ENCODE results near the gene ICE2.

ICE2 gene

GRCh38 chr15:60390871-60391501 lies 88.0 kb downstream of the ICE2 start:
- DNase-seq (ENCODE audit: low read depth in 1 of 2, low spot score in 1 of 2) = no peak

GRCh38 chr15:60390231-60390630 lies 88.7 kb downstream of the ICE2 start:
- DNase-seq (ENCODE audit: low read depth in 1 of 2, low spot score in 1 of 2) = no peak

DNA sequence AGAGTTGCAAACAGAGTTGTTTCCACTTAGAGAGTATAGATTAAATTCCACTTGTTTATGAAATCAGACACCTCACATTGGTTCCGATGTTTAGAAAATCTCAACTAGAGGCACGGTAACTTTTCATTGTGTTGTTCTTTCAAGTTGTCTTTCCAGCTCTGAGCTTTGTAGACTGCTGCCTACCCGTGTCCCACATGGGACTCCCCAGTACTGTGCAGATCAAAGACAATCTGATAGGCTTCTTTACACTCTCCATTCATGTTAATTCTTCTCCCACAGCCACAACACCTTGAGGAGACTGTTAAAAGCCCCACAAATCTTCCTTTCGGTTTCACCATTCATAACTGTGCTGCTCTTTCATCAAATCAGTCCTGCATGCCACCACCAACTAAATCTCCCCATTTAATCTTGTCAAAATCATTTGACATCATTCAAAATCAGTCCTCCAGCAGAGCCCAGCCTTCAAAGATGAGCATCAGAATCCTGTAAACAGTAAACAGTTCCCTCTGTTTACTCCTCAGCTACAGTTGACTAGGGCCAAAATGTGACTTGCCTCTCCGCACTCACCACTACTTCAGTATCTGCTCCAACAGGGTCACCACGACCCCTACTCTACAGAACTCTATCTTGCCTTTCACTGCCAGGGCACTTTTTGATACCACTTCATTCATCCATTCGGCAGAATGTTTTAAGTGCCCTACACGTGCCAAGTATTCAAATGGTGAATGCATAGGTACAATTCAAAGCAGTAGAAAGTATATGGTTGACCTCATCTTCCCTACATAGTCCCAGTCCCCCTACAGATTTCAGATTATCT lies 89.5 kb downstream of the ICE2 start:
- DNase-seq (ENCODE audit: low read depth in 1 of 2, low spot score in 1 of 2) = no peak

GRCh38 chr15:60387321-60387720 lies 91.6 kb downstream of the ICE2 start:
- DNase-seq (ENCODE audit: low read depth in 1 of 2, low spot score in 1 of 2) = no peak

DNA sequence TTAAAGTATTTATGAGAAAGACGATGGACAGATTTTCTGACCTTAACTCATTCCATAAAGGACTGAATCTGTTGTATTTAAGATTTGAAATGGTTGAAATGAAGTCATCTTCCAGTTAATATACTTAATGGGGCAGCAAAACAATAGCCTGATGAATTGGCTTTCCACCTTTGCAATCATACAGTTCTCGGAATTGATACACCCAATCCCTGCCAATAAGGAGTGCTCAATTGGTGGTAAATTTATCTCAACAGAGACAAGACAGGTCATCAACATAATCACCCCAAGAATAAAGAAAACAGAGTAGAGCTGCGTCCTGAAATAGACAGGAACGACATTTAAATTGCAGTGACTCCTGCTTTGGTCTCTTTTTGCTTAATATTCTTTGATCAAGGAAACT lies 92.3 kb downstream of the ICE2 start:
- no peak for DNase-seq (ENCODE audit: low read depth in 1 of 2, low spot score in 1 of 2)

- DNase-seq (ENCODE audit: low read depth in 1 of 2, low spot score in 1 of 2) = no peak
Measured at GRCh38 chr15:60385620-60386552, 93.1 kb downstream of the ICE2 start.

GRCh38 chr15:60384526-60385126 lies 94.3 kb downstream of the ICE2 start:
- DNase-seq (ENCODE audit: low read depth in 1 of 2, low spot score in 1 of 2) = no peak

GRCh38 chr15:60384053-60384452 lies 94.9 kb downstream of the ICE2 start:
- no peak for DNase-seq (ENCODE audit: low read depth in 1 of 2, low spot score in 1 of 2)

GRCh38 chr15:60382773-60383674 lies 95.9 kb downstream of the ICE2 start:
- no peak for DNase-seq (ENCODE audit: low read depth in 1 of 2, low spot score in 1 of 2)

DNA sequence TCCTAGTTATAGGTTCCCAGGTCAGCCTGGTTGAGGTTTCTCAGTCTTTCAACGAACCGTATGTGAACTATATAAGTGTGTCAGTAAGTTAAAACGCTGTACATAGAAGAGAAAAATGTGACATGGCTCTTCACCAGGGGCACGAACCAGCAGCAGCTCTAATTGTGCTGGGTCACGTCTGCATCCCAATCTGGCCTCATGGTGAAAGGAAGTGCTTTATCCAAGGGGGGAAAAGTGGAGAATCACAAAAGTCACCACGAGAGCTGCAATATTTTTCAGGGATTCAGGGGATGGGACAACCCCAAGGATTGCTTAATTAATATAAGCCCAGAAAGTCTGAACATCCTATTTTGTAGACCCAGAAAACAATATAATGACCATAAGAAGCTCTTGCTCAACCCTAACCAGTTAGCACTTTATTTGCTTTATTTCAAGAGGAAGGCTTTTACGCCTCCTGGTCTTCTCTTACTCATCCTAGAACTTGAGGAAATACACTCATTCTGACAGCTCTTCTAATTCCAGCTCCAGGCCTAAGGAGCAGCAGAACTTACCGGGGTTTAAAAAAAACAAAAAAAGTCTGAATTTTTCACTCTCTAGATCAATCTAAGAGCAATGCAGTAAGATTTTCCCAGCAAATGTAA lies 97.7 kb downstream of the ICE2 start:
- DNase-seq (ENCODE audit: low read depth in 1 of 2, low spot score in 1 of 2) = no peak

DNA sequence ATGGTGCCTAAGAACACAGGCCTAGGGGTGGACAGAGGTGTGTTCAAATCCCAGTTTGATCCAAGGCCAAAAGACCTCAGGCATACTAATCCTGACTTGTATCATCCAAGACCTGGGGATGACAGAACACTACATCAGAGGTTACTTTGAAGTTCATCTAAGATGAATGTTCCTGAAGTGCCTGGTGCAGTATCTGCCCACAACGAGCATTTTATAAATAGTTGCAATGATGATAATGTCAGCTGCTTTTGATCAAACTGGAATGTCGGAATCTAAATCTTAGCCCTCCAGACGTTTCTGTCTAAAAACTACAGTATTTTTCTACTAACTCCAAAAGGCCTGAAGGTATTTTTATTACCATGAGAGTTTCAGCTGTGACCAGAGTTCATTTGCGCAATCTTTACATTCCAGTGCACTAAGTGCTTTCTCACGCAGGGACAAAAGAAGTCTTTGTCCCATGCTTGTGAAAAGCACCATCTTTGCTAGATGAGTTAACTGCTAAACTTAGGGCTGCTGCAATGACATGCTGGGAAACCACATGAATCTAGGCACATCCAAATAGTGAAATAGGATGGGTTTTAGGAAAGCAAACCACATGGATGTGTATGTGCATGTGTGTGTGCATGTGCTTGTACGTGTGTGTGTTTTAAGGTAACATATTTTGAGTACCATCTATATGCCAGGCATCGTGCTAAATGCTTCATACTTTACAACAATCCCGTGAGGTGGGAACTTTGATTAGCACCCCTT lies 99.2 kb downstream of the ICE2 start:
- no peak for DNase-seq (ENCODE audit: low read depth in 1 of 2, low spot score in 1 of 2)

GRCh38 chr15:60379185-60379524 lies 99.8 kb downstream of the ICE2 start:
- no peak for DNase-seq (ENCODE audit: low read depth in 1 of 2, low spot score in 1 of 2)

DNA sequence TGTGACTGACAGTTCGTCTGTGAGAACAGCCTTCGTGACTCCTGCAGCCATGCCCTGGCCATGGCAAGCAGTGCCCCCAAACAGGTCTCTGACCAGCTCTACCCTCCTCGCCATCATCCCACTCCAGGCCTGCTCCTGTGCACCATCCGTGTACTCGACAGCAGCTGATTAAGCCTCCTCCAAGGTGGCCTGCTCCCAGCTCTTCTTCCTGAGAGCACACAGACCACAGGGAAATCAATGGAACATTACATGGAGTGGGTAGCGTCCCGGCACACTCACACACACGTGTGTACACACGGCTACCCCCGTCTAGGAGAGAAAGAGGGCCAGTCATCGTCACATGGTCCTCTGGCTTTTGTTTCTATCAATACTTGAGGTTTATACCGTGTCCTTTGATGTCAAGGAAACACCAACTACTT lies 102.3 kb downstream of the ICE2 start:
- no peak for DNase-seq (ENCODE audit: low read depth in 1 of 2, low spot score in 1 of 2)

GRCh38 chr15:60375306-60375705 lies 103.6 kb downstream of the ICE2 start:
- DNase-seq (ENCODE audit: low read depth in 1 of 2, low spot score in 1 of 2) = no peak

DNA sequence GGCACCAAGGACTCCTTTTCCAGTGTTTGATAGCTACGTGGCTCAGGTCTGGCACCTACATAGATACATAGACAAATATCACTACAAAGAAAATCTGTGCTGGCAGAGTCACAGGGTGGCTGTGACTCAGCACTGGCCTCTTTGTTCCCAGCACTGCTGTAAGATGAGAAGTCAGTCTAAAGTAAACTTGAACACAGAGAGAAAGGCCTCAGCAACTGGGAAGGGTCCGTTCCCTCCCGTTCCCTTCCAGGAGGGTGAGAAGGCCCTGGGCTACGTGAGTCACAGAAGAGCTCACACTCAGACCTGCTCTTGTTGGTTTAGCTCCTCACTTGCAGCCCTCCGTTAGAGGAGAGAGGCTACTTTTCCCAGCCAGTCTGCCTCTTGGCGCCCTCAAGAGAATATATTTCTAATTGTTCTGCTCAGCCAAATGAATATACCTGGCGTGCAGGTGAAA lies 104.3 kb downstream of the ICE2 start:
- DNase-seq (ENCODE audit: low read depth in 1 of 2, low spot score in 1 of 2) = no peak

- no peak for DNase-seq (ENCODE audit: low read depth in 1 of 2, low spot score in 1 of 2)
Measured at GRCh38 chr15:60374209-60374608, 104.7 kb downstream of the ICE2 start.

- no peak for DNase-seq (ENCODE audit: low read depth in 1 of 2, low spot score in 1 of 2)
Measured at GRCh38 chr15:60373745-60374144, 105.2 kb downstream of the ICE2 start.

- DNase-seq (ENCODE audit: low read depth in 1 of 2, low spot score in 1 of 2) = no peak
Measured at GRCh38 chr15:60373327-60373726, 105.6 kb downstream of the ICE2 start.

- DNase-seq (ENCODE audit: low read depth in 1 of 2, low spot score in 1 of 2) = no peak
Measured at GRCh38 chr15:60372756-60373155, 106.2 kb downstream of the ICE2 start.
